Endodermal cell (in vitro differentiated cells): ENCODE measurements around the gene OR4M1. TPM values are rescaled to one million over a fixed set of nuclear protein-coding genes. Genes with fewer than 3 reads are reported as not detected.
"Not testable (repeated sequence)": the region's sequence is repeated elsewhere in the genome, so short reads cannot be mapped to it uniquely, and the experiment has no call there.

Experiments used
- DNase-seq: peaks from one replicate; pipeline ENCODE4 v3.0.0-alpha.2; 2017
- H3K27ac ChIP-seq: 2 replicates; pipeline ENCODE4 v1.5.1; 2013; ENCODE audit warnings: mild to moderate bottlenecking, low read depth, low read length, moderate library complexity
- H3K27me3 ChIP-seq: 2 replicates; pipeline ENCODE4 v1.6.1; 2013; ENCODE audit warnings: mild to moderate bottlenecking, low read length, moderate library complexity; ENCODE audit not compliant: insufficient read depth, control insufficient read depth, poor library complexity, severe bottlenecking
- H3K36me3 ChIP-seq: 2 replicates; pipeline ENCODE4 v1.7.0; 2013; ENCODE audit warnings: mild to moderate bottlenecking, low read length, moderate library complexity; ENCODE audit not compliant: control insufficient read depth, insufficient read depth
- H3K4me1 ChIP-seq: one replicate; pipeline ENCODE4 v1.7.0; 2013; ENCODE audit warnings: low read length; ENCODE audit not compliant: control insufficient read depth, insufficient read depth
- H3K4me3 ChIP-seq: 2 replicates; pipeline ENCODE4 v1.5.1; 2013; ENCODE audit warnings: mild to moderate bottlenecking, low read length, moderate library complexity
- H3K9ac ChIP-seq: 2 replicates; pipeline ENCODE4 v1.6.1; 2013; ENCODE audit warnings: mild to moderate bottlenecking, low read length, moderate library complexity; ENCODE audit not compliant: poor library complexity, severe bottlenecking; ENCODE audit errors: extremely low read depth
- H3K9me3 ChIP-seq: 2 replicates; pipeline ENCODE4 v1.6.1; 2013; ENCODE audit warnings: mild to moderate bottlenecking, low read length, moderate library complexity; ENCODE audit not compliant: control insufficient read depth
- H3K27ac Mint-ChIP-seq: 2 replicates; pipeline ENCODE4 v1.8.0; 2020; ENCODE audit warnings: mixed read lengths
- H3K27me3 Mint-ChIP-seq: 2 replicates; pipeline ENCODE4 v1.8.0; 2021; ENCODE audit warnings: mild to moderate bottlenecking, mixed read lengths; ENCODE audit not compliant: insufficient read depth
- H3K36me3 Mint-ChIP-seq: 2 replicates; pipeline ENCODE4 v1.8.0; 2020; ENCODE audit warnings: low read depth, mixed read lengths
- H3K4me1 Mint-ChIP-seq: 2 replicates; pipeline ENCODE4 v1.8.0; 2020; ENCODE audit warnings: mixed read lengths
- H3K4me3 Mint-ChIP-seq: 2 replicates; pipeline ENCODE4 v1.8.0; 2020; ENCODE audit warnings: mild to moderate bottlenecking, moderate library complexity, mixed read lengths
- H3K9me3 Mint-ChIP-seq: 2 replicates; pipeline ENCODE4 v1.8.0; 2020; ENCODE audit warnings: mild to moderate bottlenecking, mixed read lengths
- CTCF ChIP-seq: fragments of 200-600 bp; sonication (generic); conservative IDR thresholded peaks from 2 replicates; pipeline ENCODE4 v1.5.0; 2021; ENCODE audit warnings: antibody characterized with exemption, mild to moderate bottlenecking
- WGBS, 2 experiments: methylation state at CpG; one replicate each; pipeline versions ENCODE4 v1.1.5 to v1.1.7; 2013; ENCODE audit warnings: missing lambda C conversion rate in 2 of 2, mixed read lengths in 1 of 2; ENCODE audit not compliant: insufficient coverage in 1 of 2, insufficient read length in 1 of 2; 5-methylcytosine and 5-hydroxymethylcytosine counted together
- total RNA-seq, 2 donors: library from RNA; stranded (reverse); fragmentation: NEBNext Ultra II Directional in 1 of 2; extraction: Animal tissue kit (Norgen Biotek cat#: 25700) in 1 of 2; gene quantifications; 2 replicates in 1 of 2; 3 replicates in 1 of 2; pipeline ENCODE4 v1.2.1, GENCODE V29; 2021

The OR4M1 gene
- total RNA-seq, 2 donors from 2014 or later: not detected

- peaks cover 79% of the 10 kb centered on the region for H3K9me3 ChIP-seq
- H3K4me3 ChIP-seq: no peak overlapping the region
- DNase-seq: no peak
- TF ChIP-seq CTCF: no peak
- H3K27ac Mint-ChIP-seq: no peak overlapping the region
- no peak overlapping the region for H3K9ac ChIP-seq
- peaks cover 3% of the 10 kb centered on the region for H3K36me3 Mint-ChIP-seq
- H3K4me1 Mint-ChIP-seq: no peaks in the 10 kb centered on the region
- 67 to 75% methylated on average over 13 of the region's 13 CpGs for WGBS, 2 experiments
- no peaks in the 10 kb centered on the region for H3K4me1 ChIP-seq
- no peaks in the 10 kb centered on the region for H3K27me3 Mint-ChIP-seq
- no peaks in the 10 kb centered on the region for H3K36me3 ChIP-seq
- H3K9me3 Mint-ChIP-seq: peaks cover 14% of the 10 kb centered on the region
- H3K27ac ChIP-seq: no peak overlapping the region
- H3K27me3 ChIP-seq: no peaks in the 10 kb centered on the region
- no peak overlapping the region for H3K4me3 Mint-ChIP-seq
Observed at GRCh38 chr14:19801118-19801464, 27.8 kb downstream of the OR4M1 start.

- not testable (repeated sequence) for H3K36me3 Mint-ChIP-seq, DNase-seq, H3K9ac ChIP-seq, H3K4me3 ChIP-seq, H3K4me3 Mint-ChIP-seq, H3K4me1 Mint-ChIP-seq, H3K27ac ChIP-seq, H3K27me3 ChIP-seq, H3K4me1 ChIP-seq, H3K36me3 ChIP-seq, H3K9me3 Mint-ChIP-seq, H3K27me3 Mint-ChIP-seq, H3K27ac Mint-ChIP-seq
- WGBS, 2 experiments: no CpG with 5 or more reads among the region's 1 CpG
- H3K9me3 ChIP-seq: peaks cover 85% of the 10 kb centered on the region
Observed at GRCh38 chr14:19803470-19803869, 30.2 kb downstream of the OR4M1 start, which contains the start of gene OR4N2. Gene OR4N2 (plus strand): TSS chr14:19803770. CDS start chr14:19827449, 23,679 bp downstream.

GRCh38 chr14:19813171-19813920 lies 40.0 kb downstream of the OR4M1 start:
- not testable (repeated sequence) for H3K4me1 Mint-ChIP-seq, H3K4me3 ChIP-seq, H3K27me3 Mint-ChIP-seq, H3K27ac Mint-ChIP-seq, H3K27ac ChIP-seq, H3K36me3 ChIP-seq, H3K27me3 ChIP-seq, H3K9ac ChIP-seq, H3K36me3 Mint-ChIP-seq, H3K4me3 Mint-ChIP-seq, H3K4me1 ChIP-seq, DNase-seq
- 62 to 71% methylated on average over 1 to 4 of the region's 4 CpGs for WGBS, 2 experiments
- peaks cover 15% of the 10 kb centered on the region for H3K9me3 Mint-ChIP-seq
- H3K9me3 ChIP-seq: peaks cover 49% of the 10 kb centered on the region

- not testable (repeated sequence) for H3K9ac ChIP-seq, H3K4me3 ChIP-seq, H3K27me3 Mint-ChIP-seq, H3K4me1 ChIP-seq, H3K4me1 Mint-ChIP-seq, H3K9me3 Mint-ChIP-seq, H3K27ac Mint-ChIP-seq, H3K27ac ChIP-seq, H3K36me3 ChIP-seq, DNase-seq, H3K4me3 Mint-ChIP-seq, H3K36me3 Mint-ChIP-seq, H3K27me3 ChIP-seq
- WGBS, 2 experiments: 32 to 40% methylated on average over 1 of the region's 1 CpG
- H3K9me3 ChIP-seq: peaks cover 62% of the 10 kb centered on the region
Observed at GRCh38 chr14:19819879-19820278, 46.6 kb downstream of the OR4M1 start.

GRCh38 chr14:19821016-19821415 lies 47.7 kb downstream of the OR4M1 start:
- not testable (repeated sequence) for H3K4me3 Mint-ChIP-seq, H3K9ac ChIP-seq, H3K4me3 ChIP-seq, H3K27me3 Mint-ChIP-seq, H3K27me3 ChIP-seq, H3K36me3 Mint-ChIP-seq, H3K4me1 ChIP-seq, H3K36me3 ChIP-seq, H3K27ac ChIP-seq, H3K4me1 Mint-ChIP-seq, H3K27ac Mint-ChIP-seq, DNase-seq, H3K9me3 Mint-ChIP-seq
- 71 to 77% methylated on average over 4 to 5 of the region's 6 CpGs for WGBS, 2 experiments
- peaks cover 59% of the 10 kb centered on the region for H3K9me3 ChIP-seq
